Activated naive CD8-positive, alpha-beta T cell treated with anti-CD3 and anti-CD28 coated beads, Interleukin-2, amount 50 U/mL, for 16 hours (primary cell): Measurements from ENCODE around the gene APOBEC4.
"Not testable (repeated sequence)": the region's sequence is repeated elsewhere in the genome, so short reads cannot be mapped to it uniquely, and the experiment has no call there.

ENCODE experiments used
- DNase-seq: peaks from one replicate; pipeline ENCODE4 v3.0.0-alpha.2; 2020; ENCODE audit warnings: low read depth, low spot score

Gene APOBEC4

GRCh38 chr1:183634429-183635065 lies 18.6 kb downstream of the APOBEC4 start:
- DNase-seq: no peak

DNA sequence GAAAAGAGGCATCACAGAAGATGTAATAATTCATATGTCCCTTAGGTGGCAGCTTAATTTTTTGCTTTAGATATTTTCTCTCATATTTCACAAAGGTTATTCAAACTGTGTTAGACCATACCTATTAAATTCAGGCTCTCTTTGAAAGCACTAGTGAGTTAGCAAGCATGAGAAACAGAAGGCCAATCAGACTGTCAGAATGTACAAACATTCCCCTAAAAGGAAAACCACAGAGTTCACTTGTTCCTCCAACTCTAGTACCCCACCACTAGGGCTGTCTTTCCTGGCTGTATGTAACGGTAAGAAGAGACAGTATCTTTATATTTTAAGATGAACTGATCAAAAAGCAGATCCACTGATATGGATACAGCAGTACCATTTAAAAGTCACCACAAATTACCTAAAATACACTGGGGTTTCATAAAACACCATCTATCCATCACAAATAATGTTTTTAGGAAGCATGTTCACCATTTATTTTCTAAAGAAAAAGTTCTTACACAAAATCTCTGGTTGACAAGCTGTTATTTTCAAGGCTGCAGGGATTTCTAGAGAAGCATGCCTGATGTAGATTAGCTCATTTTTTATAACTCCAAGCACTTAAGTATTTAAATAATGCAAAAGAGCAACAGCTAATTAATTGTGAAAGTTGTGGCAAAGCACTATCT lies 19.3 kb downstream of the APOBEC4 start:
- DNase-seq: no peak

DNA sequence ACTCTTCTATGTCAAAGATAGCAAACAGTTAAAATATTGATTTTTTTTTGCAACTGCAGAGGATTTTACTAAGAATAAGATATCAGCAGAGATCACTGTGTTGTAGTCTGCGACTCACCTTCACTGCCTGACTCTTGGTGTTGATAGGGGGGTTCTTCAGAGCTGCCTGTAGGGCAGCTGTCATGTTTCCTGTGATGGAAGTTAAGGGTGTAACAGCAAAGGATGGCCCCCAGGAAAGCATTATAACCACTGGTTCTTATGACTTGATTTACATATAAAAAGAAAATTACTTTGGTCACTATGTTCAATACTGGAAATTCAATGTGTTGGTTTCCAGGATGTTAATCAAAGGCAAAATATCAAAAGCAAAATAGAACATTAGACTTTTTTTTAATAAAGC lies 20.2 kb downstream of the APOBEC4 start:
- no peak for DNase-seq

GRCh38 chr1:183632114-183632513 lies 21.0 kb downstream of the APOBEC4 start:
- no peak for DNase-seq

DNA sequence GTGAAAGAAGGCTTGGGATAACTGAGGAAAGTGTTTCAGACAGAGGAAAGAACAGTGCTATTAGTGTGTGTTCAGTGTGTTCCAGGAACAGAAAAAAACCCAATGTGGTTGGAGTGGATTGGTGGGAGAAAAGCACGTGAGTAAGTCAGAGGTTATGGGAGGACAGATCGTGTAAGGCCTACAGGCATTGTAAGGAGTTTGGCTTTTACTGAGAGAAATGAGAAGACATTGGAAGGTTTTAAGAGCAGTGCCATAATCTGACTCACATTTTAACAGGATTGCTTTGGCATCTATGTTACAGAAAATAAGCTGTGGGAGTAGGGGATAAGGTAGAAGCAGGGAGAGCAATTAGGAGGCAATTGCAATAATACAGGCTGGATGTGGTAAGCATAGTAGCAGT lies 22.4 kb downstream of the APOBEC4 start:
- no peak for DNase-seq

DNA sequence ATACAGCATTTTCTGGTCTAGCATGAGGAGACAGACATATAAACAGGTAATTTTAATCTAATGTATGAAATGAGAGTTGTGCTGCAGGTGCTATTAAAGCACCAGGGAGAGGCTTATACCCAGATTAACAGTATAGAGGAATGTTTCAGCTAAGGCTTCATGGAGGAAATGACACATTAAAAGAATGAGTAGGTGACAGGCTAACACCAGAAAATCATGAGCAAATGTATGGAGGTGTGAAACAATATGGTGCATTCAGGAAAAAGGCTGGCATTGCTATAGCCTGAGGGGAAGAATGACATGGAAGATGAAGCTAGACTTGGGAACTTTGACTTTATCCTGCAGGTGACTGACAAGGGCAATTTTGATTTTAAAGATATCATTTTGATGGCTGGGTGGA lies 24.6 kb downstream of the APOBEC4 start:
- no peak for DNase-seq

GRCh38 chr1:183626236-183626635 lies 26.9 kb downstream of the APOBEC4 start:
- DNase-seq: not testable (repeated sequence)

DNA sequence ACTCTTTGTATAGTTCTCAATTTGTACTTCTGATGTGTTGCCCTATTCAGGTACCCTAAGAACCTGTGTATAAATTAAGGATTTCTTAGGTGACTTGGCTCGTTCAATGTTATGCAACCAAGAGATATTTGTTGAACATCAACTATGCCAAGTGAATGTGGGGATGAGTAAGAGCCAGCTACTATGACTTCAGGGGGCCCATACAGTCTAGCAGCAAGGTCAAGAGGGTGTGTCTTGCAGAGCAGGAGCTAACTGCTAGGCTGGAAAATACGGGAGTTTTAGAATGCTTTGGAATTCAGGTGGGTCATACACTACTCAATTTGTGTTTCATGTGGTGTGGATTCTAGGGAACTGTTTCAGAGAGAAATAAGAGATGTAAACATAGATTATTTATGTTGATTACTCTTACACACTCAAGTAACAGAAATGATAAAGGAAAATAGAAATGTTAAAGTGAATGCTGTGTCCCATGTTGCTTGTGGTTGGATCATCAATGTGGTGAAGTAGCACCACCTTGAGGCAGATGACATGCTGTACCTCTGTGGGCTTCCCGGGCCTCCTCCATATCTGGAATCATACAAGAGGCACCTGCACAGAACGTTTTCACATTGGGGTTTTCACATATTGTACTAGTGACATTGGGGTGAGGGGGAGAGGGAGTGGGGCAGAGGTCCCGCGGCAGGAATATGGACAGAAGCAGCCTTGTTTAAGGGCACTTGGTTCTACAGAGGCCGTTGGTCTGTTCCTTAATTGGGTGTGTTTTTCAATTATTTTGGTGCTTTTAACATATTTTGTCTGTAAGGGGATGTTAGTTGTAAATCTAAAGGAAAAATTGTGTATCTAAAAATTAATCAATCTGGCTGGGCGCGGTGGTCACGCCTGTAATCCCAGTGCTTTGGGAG lies 30.0 kb downstream of the APOBEC4 start:
- DNase-seq: no peak

GRCh38 chr1:183622013-183622412 lies 31.1 kb downstream of the APOBEC4 start:
- DNase-seq: no peak

GRCh38 chr1:183620311-183620710 lies 32.8 kb downstream of the APOBEC4 start:
- DNase-seq: no peak

- no peak for DNase-seq
Measured at GRCh38 chr1:183619781-183620180, 33.3 kb downstream of the APOBEC4 start.

DNA sequence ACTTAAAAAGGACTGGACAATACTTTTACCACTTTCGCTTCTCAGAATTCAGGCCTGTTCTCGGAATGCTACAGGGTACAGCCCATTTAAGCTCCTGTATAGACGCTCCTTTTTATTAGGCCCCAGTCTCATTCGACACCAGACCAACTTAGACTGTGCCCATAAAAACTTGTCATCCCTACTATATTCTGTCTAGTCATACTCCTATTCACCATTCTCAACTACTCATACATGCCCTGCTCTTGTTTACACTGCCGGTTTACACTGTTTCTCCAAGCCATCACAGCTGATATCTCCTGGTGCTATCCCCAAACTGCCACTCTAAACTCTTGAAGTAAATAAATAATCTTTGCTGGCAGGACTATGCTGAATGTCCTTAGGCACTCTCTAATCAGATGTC lies 34.9 kb downstream of the APOBEC4 start:
- DNase-seq: not testable (repeated sequence)

DNA sequence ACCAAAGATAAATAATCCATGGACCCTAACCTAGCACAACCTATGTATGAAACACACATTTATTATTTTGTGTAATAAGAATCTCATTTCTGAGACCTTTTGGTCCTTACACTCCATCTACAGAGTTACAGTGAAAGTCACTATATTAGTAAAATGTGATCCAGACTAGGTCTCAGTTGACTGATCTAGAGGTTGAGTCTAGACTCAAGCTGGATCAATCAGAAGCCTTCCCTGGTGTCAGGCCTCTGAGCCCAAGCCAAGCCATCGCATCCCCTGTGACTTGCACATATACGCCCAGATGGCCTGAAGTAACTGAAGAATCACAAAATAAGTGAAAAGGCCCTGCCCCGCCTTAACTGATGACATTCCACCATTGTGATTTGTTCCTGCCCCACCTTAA lies 40.1 kb downstream of the APOBEC4 start:
- DNase-seq: not testable (repeated sequence)

GRCh38 chr1:183612407-183612806 lies 40.7 kb downstream of the APOBEC4 start:
- DNase-seq: no peak

GRCh38 chr1:183611021-183611420 lies 42.1 kb downstream of the APOBEC4 start:
- DNase-seq: no peak

GRCh38 chr1:183609759-183610452 lies 43.2 kb downstream of the APOBEC4 start:
- no peak for DNase-seq

DNA sequence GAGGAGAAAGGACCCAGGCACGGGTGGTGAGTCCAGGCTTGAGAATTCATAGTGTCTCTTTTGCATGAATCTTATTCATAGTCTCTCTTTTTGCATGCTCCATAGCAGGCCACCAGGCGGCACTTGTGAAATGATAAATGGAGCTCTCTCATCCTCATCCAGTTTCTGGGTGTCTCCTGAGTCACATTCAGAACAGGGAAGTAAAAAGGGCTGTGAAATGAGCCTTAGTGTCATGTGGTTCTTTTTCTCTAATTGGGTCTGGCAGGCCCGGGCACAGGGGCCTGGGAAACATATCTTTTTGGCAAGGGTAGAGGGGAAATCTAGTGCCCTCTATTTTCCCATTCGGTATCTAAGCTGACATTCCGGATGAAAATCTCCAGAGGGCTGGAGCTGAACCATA lies 43.8 kb downstream of the APOBEC4 start:
- DNase-seq: no peak

DNA sequence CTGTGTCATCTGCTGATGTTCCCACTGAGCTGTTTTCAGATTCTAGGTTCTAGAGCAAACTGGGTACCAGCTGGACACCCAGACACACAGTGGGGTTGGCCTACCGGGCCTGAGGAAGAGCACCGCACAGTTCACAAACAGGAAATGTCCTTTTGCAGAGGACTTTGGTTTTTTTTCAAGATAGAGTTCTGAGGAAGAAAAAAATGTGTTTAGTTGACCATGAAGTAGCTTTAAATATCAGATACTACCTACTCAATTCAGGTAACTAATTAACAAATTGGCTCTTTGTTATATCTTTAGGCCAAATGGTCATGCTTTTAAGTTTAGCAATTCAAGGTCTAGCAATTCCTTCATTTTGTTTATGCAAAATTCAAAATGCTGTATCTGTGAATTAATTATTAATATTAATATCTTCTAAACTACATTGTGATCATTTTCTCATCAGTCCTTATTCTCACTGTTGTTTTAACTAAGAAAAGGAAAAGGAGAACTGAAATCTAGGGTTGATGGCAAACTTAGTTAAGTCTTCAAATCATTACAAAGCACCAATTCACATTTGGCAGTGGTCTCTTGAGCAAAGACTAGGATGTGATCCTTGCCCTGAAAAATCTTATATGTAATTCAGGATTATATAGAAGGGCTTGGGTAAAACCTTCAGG lies 45.7 kb downstream of the APOBEC4 start:
- DNase-seq: no peak

GRCh38 chr1:183605904-183606303 lies 47.2 kb downstream of the APOBEC4 start:
- DNase-seq: no peak

GRCh38 chr1:183604815-183605214 lies 48.3 kb downstream of the APOBEC4 start:
- no peak for DNase-seq

GRCh38 chr1:183604038-183604808 lies 48.9 kb downstream of the APOBEC4 start:
- no peak for DNase-seq
